ENCODE data around the gene KCTD3. TPM values are rescaled to one million over a fixed set of nuclear protein-coding genes. Genes with fewer than 3 reads are reported as not detected.

The KCTD3 gene
- total RNA-seq, 1 donor from 2014 or later = 70.5 TPM

GRCh38 chr1:215661033-215661432 is 93.9 kb downstream of the KCTD3 start:
- Mint-ChIP-seq H3K4me3 (ENCODE audit: low read depth) (no peak overlapping the region), H3K4me1 (ENCODE audit: low read depth) (peaks cover 5% of the 10 kb centered on the region), H3K36me3 (ENCODE audit: insufficient read depth) (no peaks in the 10 kb centered on the region), H3K27ac (no peak overlapping the region), H3K27me3 (peaks cover 27% of the 10 kb centered on the region), H3K9me3 (ENCODE audit: low read depth) (no peaks in the 10 kb centered on the region)
- no peak for DNase-seq (ENCODE audit: low spot score, unreplicated experiment)
- no peak for TF ChIP-seq CTCF (IDR thresholded peaks at IDR 0.05; ENCODE audit: unreplicated experiment)

- DNase-seq (ENCODE audit: low spot score, unreplicated experiment) = no peak
- Mint-ChIP-seq H3K9me3 (ENCODE audit: low read depth) (no peaks in the 10 kb centered on the region), H3K4me3 (ENCODE audit: low read depth) (no peak overlapping the region), H3K27ac (no peak overlapping the region), H3K36me3 (ENCODE audit: insufficient read depth) (no peaks in the 10 kb centered on the region), H3K27me3 (peaks cover 5% of the 10 kb centered on the region), H3K4me1 (ENCODE audit: low read depth) (peaks cover 2% of the 10 kb centered on the region)
- no peak for TF ChIP-seq CTCF (IDR thresholded peaks at IDR 0.05; ENCODE audit: unreplicated experiment)
Observed at GRCh38 chr1:215665215-215665614, 98.1 kb downstream of the KCTD3 start.

- H3K36me3 Mint-ChIP-seq (ENCODE audit: insufficient read depth) = no peaks in the 10 kb centered on the region
- no peak overlapping the region for H3K4me3 Mint-ChIP-seq (ENCODE audit: low read depth)
- TF ChIP-seq CTCF (IDR thresholded peaks at IDR 0.05; ENCODE audit: unreplicated experiment) = no peak
- no peak overlapping the region for H3K27ac Mint-ChIP-seq
- peaks cover 13% of the 10 kb centered on the region for H3K4me1 Mint-ChIP-seq (ENCODE audit: low read depth)
- no peak for DNase-seq (ENCODE audit: low spot score, unreplicated experiment)
- no peaks in the 10 kb centered on the region for H3K9me3 Mint-ChIP-seq (ENCODE audit: low read depth)
- H3K27me3 Mint-ChIP-seq = peaks cover 3% of the 10 kb centered on the region
Observed at GRCh38 chr1:215667761-215668160, 100.7 kb downstream of the KCTD3 start.

GRCh38 chr1:215669806-215670491 is 102.8 kb downstream of the KCTD3 start:
- peaks cover 13% of the 10 kb centered on the region for H3K4me1 Mint-ChIP-seq (ENCODE audit: low read depth)
- no peak for TF ChIP-seq CTCF (IDR thresholded peaks at IDR 0.05; ENCODE audit: unreplicated experiment)
- no peak for DNase-seq (ENCODE audit: low spot score, unreplicated experiment)
- no peak overlapping the region for H3K27ac Mint-ChIP-seq
- H3K36me3 Mint-ChIP-seq (ENCODE audit: insufficient read depth) = no peaks in the 10 kb centered on the region
- H3K9me3 Mint-ChIP-seq (ENCODE audit: low read depth) = no peaks in the 10 kb centered on the region
- no peak overlapping the region for H3K4me3 Mint-ChIP-seq (ENCODE audit: low read depth)
- peaks cover 3% of the 10 kb centered on the region for H3K27me3 Mint-ChIP-seq
